Measurements from ENCODE around the gene CNR2.

Gene CNR2

GRCh38 chr1:23882746-23883145 is 30.4 kb downstream of the CNR2 start:
- TF ChIP-seq CTCF (IDR thresholded peaks at IDR 0.05): no peak
- Histone ChIP-seq H3K4me3 (no peak overlapping the region), H3K27ac (no peak overlapping the region)
- no peak for DNase-seq (ENCODE audit: low spot score)

GRCh38 chr1:23879809-23880208 is 33.4 kb downstream of the CNR2 start:
- no peak overlapping the region for H3K4me3 ChIP-seq
- H3K27ac ChIP-seq: no peak overlapping the region
- DNase-seq (ENCODE audit: low spot score): no peak
- TF ChIP-seq CTCF (IDR thresholded peaks at IDR 0.05): no peak

- DNase-seq (ENCODE audit: low spot score): no peak
- no peak overlapping the region for H3K27ac ChIP-seq
- H3K4me3 ChIP-seq: no peak overlapping the region
- TF ChIP-seq CTCF (IDR thresholded peaks at IDR 0.05): no peak
These were observed 34.5 kb downstream of the CNR2 start for GRCh38 chr1:23878668-23879067.

GRCh38 chr1:23875382-23875781 is 37.8 kb downstream of the CNR2 start:
- DNase-seq (ENCODE audit: low spot score): no peak

GRCh38 chr1:23872421-23872820 is 40.7 kb downstream of the CNR2 start:
- DNase-seq (ENCODE audit: low spot score): no peak
- Histone ChIP-seq H3K4me3 (no peak overlapping the region), H3K27ac (no peak overlapping the region)
- TF ChIP-seq CTCF (IDR thresholded peaks at IDR 0.05): no peak

More at GRCh38 chr1:23875382-23875781, 37.8 kb downstream of the CNR2 start:
- Histone ChIP-seq H3K27ac (no peak overlapping the region), H3K4me3 (no peak overlapping the region)
- no peak for TF ChIP-seq CTCF (IDR thresholded peaks at IDR 0.05)

GRCh38 chr1:23869051-23869450 is 44.1 kb downstream of the CNR2 start:
- H3K27ac ChIP-seq: peak overlapping the region; percentile 42 to 86
- peak overlapping the region; percentile 94 for H3K4me3 ChIP-seq
- DNase-seq (ENCODE audit: low spot score): no peak
- TF ChIP-seq CTCF (IDR thresholded peaks at IDR 0.05): no peak

- peak; percentile 32 for TF ChIP-seq CTCF (IDR thresholded peaks at IDR 0.05)
- DNase-seq (ENCODE audit: low spot score): no peak
These were observed 44.6 kb downstream of the CNR2 start for GRCh38 chr1:23868557-23869016.

More at GRCh38 chr1:23868557-23869016, 44.6 kb downstream of the CNR2 start:
- H3K27ac ChIP-seq: peak overlapping the region; percentile 42 to 86
- H3K4me3 ChIP-seq: peak overlapping the region; percentile 94

Measured in coronary artery (tissue), 2 donors.